Testis (tissue), 2 donors: ENCODE measurements around the gene LRIG1.

Experiments used
- CTCF ChIP-seq, 3 experiments: fragments of 450-650 bp in 2 of 3; fragments of 200-600 bp in 1 of 3; sonication (generic) in 1 of 3; IDR thresholded peaks; one replicate each; pipeline ENCODE4 v1.5.1; 2016 to 2019; ENCODE audit warnings: antibody characterized with exemption in 3 of 3, mild to moderate bottlenecking in 2 of 3, moderate library complexity in 1 of 3
- POLR2A ChIP-seq: fragments of 450-650 bp; IDR thresholded peaks from one replicate; pipeline ENCODE4 v1.6.1; 2017; ENCODE audit warnings: antibody characterized with exemption, mild to moderate bottlenecking, moderate library complexity

GRCh38 chr3:66430876-66431275 is 69.9 kb downstream of the LRIG1 start:
- no peak for TF ChIP-seq CTCF (IDR thresholded peaks at IDR 0.05)
- no peak for TF ChIP-seq POLR2A
